Muscle layer of duodenum (tissue), 2 donors: Measurements from ENCODE around the gene NFS1.
"Not testable (repeated sequence)": the region's sequence is repeated elsewhere in the genome, so short reads cannot be mapped to it uniquely, and the experiment has no call there.

Experiments
- H3K27ac ChIP-seq: one replicate; pipeline ENCODE4 v1.7.0; 2013; ENCODE audit warnings: mild to moderate bottlenecking, low read length
- H3K27me3 ChIP-seq: one replicate; pipeline ENCODE4 v1.7.0; 2013; ENCODE audit warnings: low read depth, mild to moderate bottlenecking, control low read depth, low read length
- H3K36me3 ChIP-seq, 2 donors: one replicate each; pipeline ENCODE4 v1.7.0; 2013; ENCODE audit warnings: low read length in 2 of 2, control low read depth in 1 of 2, mild to moderate bottlenecking in 1 of 2; ENCODE audit not compliant: insufficient read depth in 2 of 2, control insufficient read depth in 1 of 2
- H3K4me1 ChIP-seq, 2 donors: one replicate each; pipeline ENCODE4 v1.7.0; 2013; ENCODE audit warnings: low read length in 2 of 2, mild to moderate bottlenecking in 2 of 2, control low read depth in 1 of 2, moderate library complexity in 1 of 2; ENCODE audit not compliant: insufficient read depth in 2 of 2, control insufficient read depth in 1 of 2
- H3K4me3 ChIP-seq, 2 donors: one replicate each; pipeline ENCODE4 v1.7.0; 2013; ENCODE audit warnings: low read length in 2 of 2, low read depth in 1 of 2, mild to moderate bottlenecking in 1 of 2
- H3K9me3 ChIP-seq, 2 donors: one replicate each; pipeline ENCODE4 v1.7.0; 2013; ENCODE audit warnings: low read length in 2 of 2, control low read depth in 1 of 2, mild to moderate bottlenecking in 1 of 2; ENCODE audit not compliant: control insufficient read depth in 1 of 2
- donor health status: healthy.

The NFS1 gene

GRCh38 chr20:35726842-35727711, 27.9 kb upstream of the NFS1 start:
- Histone ChIP-seq H3K4me3 (no peak overlapping the region), H3K4me1 (peaks cover 11 to 31% of the 10 kb centered on the region in 2 donors), H3K36me3 (peaks cover 59 to 81% of the 10 kb centered on the region in 2 donors), H3K9me3 (no peaks in the 10 kb centered on the region), H3K27ac (no peak overlapping the region), H3K27me3 (no peaks in the 10 kb centered on the region)

GRCh38 chr20:35724321-35725230, 25.4 kb upstream of the NFS1 start:
- H3K27ac ChIP-seq, result no peak overlapping the region

GRCh38 chr20:35723652-35724320, 24.6 kb upstream of the NFS1 start:
- not testable (repeated sequence) for H3K4me3 ChIP-seq, H3K4me1 ChIP-seq, H3K27me3 ChIP-seq, H3K27ac ChIP-seq, H3K9me3 ChIP-seq
- peaks cover 54 to 86% of the 10 kb centered on the region in 2 donors for H3K36me3 ChIP-seq

More at GRCh38 chr20:35724321-35725230, 25.4 kb upstream of the NFS1 start:
- no peaks in the 10 kb centered on the region for H3K27me3 ChIP-seq
- H3K9me3 ChIP-seq, result no peaks in the 10 kb centered on the region
- H3K36me3 ChIP-seq, result peaks cover 54 to 84% of the 10 kb centered on the region in 2 donors
- H3K4me1 ChIP-seq, result peaks cover 0 to 6% of the 10 kb centered on the region in 2 donors
- H3K4me3 ChIP-seq, result no peak overlapping the region

- H3K27me3 ChIP-seq, H3K4me1 ChIP-seq, H3K9me3 ChIP-seq, H3K4me3 ChIP-seq, H3K27ac ChIP-seq: not testable (repeated sequence)
- H3K36me3 ChIP-seq, result peaks cover 58 to 87% of the 10 kb centered on the region in 2 donors
Measured at GRCh38 chr20:35723275-35723639, 24.1 kb upstream of the NFS1 start.

- Histone ChIP-seq H3K4me3 (no peak overlapping the region), H3K27me3 (no peaks in the 10 kb centered on the region), H3K9me3 (no peaks in the 10 kb centered on the region), H3K27ac (no peak overlapping the region), H3K4me1 (peaks cover 0 to 4% of the 10 kb centered on the region in 2 donors), H3K36me3 (peaks cover 65 to 89% of the 10 kb centered on the region in 2 donors)
Measured at GRCh38 chr20:35721621-35722020, 22.5 kb upstream of the NFS1 start.

GRCh38 chr20:35721219-35721618, 22.1 kb upstream of the NFS1 start:
- Histone ChIP-seq H3K9me3 (no peaks in the 10 kb centered on the region), H3K4me3 (no peak overlapping the region), H3K4me1 (peaks cover 0 to 4% of the 10 kb centered on the region in 2 donors), H3K27me3 (no peaks in the 10 kb centered on the region), H3K36me3 (peaks cover 65 to 88% of the 10 kb centered on the region in 2 donors), H3K27ac (no peak overlapping the region)

- H3K27ac ChIP-seq, result no peak overlapping the region
Measured at GRCh38 chr20:35720165-35721123, 21.3 kb upstream of the NFS1 start.

GRCh38 chr20:35719717-35720116, 20.6 kb upstream of the NFS1 start:
- Histone ChIP-seq H3K27me3 (no peaks in the 10 kb centered on the region), H3K4me3 (no peak overlapping the region), H3K36me3 (peaks cover 71 to 87% of the 10 kb centered on the region in 2 donors), H3K27ac (no peak overlapping the region), H3K9me3 (no peaks in the 10 kb centered on the region), H3K4me1 (peaks cover 0 to 9% of the 10 kb centered on the region in 2 donors)

More at GRCh38 chr20:35720165-35721123, 21.3 kb upstream of the NFS1 start:
- peaks cover 0 to 4% of the 10 kb centered on the region in 2 donors for H3K4me1 ChIP-seq
- H3K27me3 ChIP-seq, result no peaks in the 10 kb centered on the region
- no peaks in the 10 kb centered on the region for H3K9me3 ChIP-seq
- H3K4me3 ChIP-seq, result no peak overlapping the region
- H3K36me3 ChIP-seq, result peaks cover 67 to 86% of the 10 kb centered on the region in 2 donors

GRCh38 chr20:35718972-35719635, 20.0 kb upstream of the NFS1 start:
- H3K4me1 ChIP-seq, result peaks cover 0 to 9% of the 10 kb centered on the region in 2 donors
- peaks cover 70 to 82% of the 10 kb centered on the region in 2 donors for H3K36me3 ChIP-seq
- H3K27ac ChIP-seq, result no peak overlapping the region

GRCh38 chr20:35718321-35718720, 19.2 kb upstream of the NFS1 start:
- H3K27ac ChIP-seq, H3K4me1 ChIP-seq, H3K27me3 ChIP-seq, H3K9me3 ChIP-seq, H3K4me3 ChIP-seq: not testable (repeated sequence)
- peaks cover 75 to 82% of the 10 kb centered on the region in 2 donors for H3K36me3 ChIP-seq

More at GRCh38 chr20:35718972-35719635, 20.0 kb upstream of the NFS1 start:
- H3K9me3 ChIP-seq, result no peaks in the 10 kb centered on the region
- no peaks in the 10 kb centered on the region for H3K27me3 ChIP-seq
- no peak overlapping the region for H3K4me3 ChIP-seq
